ENCODE data around the gene FIBCD1. TPM values are rescaled to one million over a fixed set of nuclear protein-coding genes. Genes with fewer than 3 reads are reported as not detected.

The FIBCD1 gene
- polyA plus RNA-seq, 6 donors from 2014 or later = not detected

DNA sequence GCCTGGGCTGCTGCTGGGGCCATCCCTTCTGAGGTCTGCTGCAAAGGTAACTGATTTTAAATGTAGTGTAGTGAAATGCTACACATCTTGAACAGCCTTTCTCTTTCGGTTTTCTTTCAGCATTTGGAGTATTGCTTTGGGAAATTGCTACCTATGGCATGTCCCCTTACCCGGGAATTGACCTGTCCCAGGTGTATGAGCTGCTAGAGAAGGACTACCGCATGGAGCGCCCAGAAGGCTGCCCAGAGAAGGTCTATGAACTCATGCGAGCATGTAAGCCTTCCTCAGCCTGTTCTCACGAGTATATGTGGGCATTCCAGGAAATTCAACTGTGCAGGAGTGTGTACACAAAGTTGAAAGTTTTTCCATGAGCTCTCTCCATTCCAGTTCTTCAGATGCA lies 60.8 kb downstream of the FIBCD1 start:
- H3K36me3 Mint-ChIP-seq = peaks cover 21 to 27% of the 10 kb centered on the region in 2 donors
- no peaks in the 10 kb centered on the region for H3K4me1 Mint-ChIP-seq
- DNase-seq = no peak
- no peak overlapping the region for H3K4me3 Mint-ChIP-seq
- no peak for ATAC-seq (ENCODE audit: low read depth in 2 of 2)
- H3K27ac Mint-ChIP-seq = no peak overlapping the region
- H3K9me3 Mint-ChIP-seq = no peaks in the 10 kb centered on the region
- H3K27me3 Mint-ChIP-seq = no peaks in the 10 kb centered on the region

DNA sequence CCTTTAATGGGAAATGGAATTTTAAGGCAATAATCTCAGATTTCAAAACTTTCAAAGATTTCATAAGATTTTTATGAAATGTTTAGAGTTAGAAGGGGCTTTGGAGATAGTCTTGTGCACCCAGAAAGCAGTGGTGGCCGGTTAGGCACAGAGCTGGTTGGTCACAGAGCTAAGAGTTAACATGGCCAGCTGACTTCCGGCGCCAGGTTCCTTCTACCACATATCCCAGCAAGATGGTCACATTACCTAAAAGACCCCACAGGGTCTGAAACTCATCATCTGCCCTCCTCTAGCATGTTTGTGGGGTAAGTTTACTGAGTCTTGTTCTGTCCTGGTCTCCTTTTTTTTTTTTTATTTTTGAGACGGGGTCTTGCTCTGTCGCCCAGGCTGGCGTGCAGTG lies 61.7 kb downstream of the FIBCD1 start:
- DNase-seq (no peak), ATAC-seq (ENCODE audit: low read depth in 2 of 2) (no peak)
- H3K9me3 Mint-ChIP-seq = no peaks in the 10 kb centered on the region
- peaks cover 23 to 27% of the 10 kb centered on the region in 2 donors for H3K36me3 Mint-ChIP-seq
- no peaks in the 10 kb centered on the region for H3K4me1 Mint-ChIP-seq
- no peak overlapping the region for H3K27ac Mint-ChIP-seq
- H3K27me3 Mint-ChIP-seq = no peaks in the 10 kb centered on the region
- H3K4me3 Mint-ChIP-seq = no peak overlapping the region

DNA sequence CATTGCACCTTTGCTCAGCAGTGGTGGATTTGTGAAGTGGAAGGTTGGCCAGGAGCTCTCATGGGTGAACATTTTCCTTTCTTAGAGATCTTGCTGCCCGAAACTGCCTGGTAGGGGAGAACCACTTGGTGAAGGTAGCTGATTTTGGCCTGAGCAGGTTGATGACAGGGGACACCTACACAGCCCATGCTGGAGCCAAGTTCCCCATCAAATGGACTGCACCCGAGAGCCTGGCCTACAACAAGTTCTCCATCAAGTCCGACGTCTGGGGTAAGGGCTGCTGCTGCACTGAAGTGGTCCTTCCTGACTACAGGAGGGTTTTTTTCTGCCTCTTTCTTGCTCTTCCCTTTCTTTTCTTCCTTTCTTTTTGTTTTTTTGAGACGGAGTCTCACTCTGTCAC lies 64.3 kb downstream of the FIBCD1 start:
- no peak for ATAC-seq (ENCODE audit: low read depth in 2 of 2)
- no peaks in the 10 kb centered on the region for H3K9me3 Mint-ChIP-seq
- no peak overlapping the region for H3K27ac Mint-ChIP-seq
- H3K36me3 Mint-ChIP-seq = peaks cover 18 to 23% of the 10 kb centered on the region in 2 donors
- H3K4me3 Mint-ChIP-seq = no peak overlapping the region
- DNase-seq = no peak
- peaks cover 6 to 11% (median 9%) of the 10 kb centered on the region in 3 donors for H3K4me1 Mint-ChIP-seq
- H3K27me3 Mint-ChIP-seq = no peaks in the 10 kb centered on the region

DNA sequence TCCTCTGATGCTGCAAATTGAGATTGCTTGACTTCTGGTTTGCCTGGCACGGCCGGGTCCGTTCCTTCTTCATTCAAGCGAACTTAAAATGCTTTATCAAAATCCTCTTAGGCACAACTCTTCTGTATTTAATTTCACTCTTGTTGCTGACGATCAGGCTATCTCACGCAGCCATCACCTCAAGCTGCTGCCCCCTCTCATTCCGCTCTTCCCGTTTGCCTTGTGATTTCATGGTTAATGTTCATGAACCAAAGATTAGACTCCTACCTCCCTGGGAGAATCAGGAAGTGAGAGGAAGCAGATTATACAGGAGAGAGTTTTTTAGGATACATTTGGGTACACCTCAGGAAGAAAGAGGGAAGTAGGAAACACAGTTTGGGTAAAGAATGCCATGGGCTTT lies 65.1 kb downstream of the FIBCD1 start:
- no peaks in the 10 kb centered on the region for H3K9me3 Mint-ChIP-seq
- DNase-seq (no peak), ATAC-seq (ENCODE audit: low read depth in 2 of 2) (no peak)
- peaks cover 6 to 11% (median 9%) of the 10 kb centered on the region in 3 donors for H3K4me1 Mint-ChIP-seq
- no peaks in the 10 kb centered on the region for H3K27me3 Mint-ChIP-seq
- H3K36me3 Mint-ChIP-seq = peaks cover 11 to 17% of the 10 kb centered on the region in 2 donors
- H3K4me3 Mint-ChIP-seq = peak overlapping the region in 1 of 8 donors; percentile 3
- no peak overlapping the region for H3K27ac Mint-ChIP-seq

DNA sequence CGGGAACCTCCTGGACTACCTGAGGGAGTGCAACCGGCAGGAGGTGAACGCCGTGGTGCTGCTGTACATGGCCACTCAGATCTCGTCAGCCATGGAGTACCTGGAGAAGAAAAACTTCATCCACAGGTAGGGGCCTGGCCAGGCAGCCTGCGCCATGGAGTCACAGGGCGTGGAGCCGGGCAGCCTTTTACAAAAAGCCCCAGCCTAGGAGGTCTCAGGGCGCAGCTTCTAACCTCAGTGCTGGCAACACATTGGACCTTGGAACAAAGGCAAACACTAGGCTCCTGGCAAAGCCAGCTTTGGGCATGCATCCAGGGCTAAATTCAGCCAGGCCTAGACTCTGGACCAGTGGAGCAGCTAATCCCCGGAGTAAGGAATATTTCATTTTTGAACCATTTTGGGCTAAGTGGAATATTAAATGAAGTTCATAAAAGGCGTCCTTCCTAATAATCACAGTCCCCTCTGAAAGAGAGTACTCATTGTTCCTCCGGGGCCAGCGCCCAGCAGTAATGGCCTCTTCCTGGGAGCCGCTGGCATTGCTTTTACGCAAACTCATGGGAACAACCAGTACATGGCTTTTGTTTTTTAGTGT lies 66.0 kb downstream of the FIBCD1 start:
- ATAC-seq (ENCODE audit: low read depth in 2 of 2) (no peak), DNase-seq (no peak)
- peaks cover 6 to 11% (median 9%) of the 10 kb centered on the region in 3 donors for H3K4me1 Mint-ChIP-seq
- no peaks in the 10 kb centered on the region for H3K27me3 Mint-ChIP-seq
- no peaks in the 10 kb centered on the region for H3K9me3 Mint-ChIP-seq
- H3K36me3 Mint-ChIP-seq = peaks cover 11 to 16% of the 10 kb centered on the region in 2 donors
- H3K4me3 Mint-ChIP-seq = no peak overlapping the region
- no peak overlapping the region for H3K27ac Mint-ChIP-seq

DNA sequence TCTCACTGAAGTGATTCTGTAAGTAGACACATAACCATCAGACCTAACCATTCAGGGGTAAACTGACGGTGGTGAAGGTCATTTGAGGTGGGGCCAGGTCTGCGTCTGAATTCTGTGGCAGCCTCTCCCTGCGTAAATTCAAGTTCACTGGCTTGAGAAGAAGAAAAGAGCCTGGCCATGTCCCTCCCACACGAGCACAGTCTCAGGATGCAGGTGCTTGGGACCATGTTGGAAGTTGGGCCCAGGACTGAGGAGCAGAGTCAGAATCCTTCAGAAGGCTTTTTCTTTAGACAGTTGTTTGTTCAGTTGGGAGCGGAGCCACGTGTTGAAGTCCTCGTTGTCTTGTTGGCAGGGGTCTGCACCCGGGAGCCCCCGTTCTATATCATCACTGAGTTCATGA lies 66.5 kb downstream of the FIBCD1 start:
- Mint-ChIP-seq H3K4me3 (no peak overlapping the region), H3K9me3 (no peaks in the 10 kb centered on the region), H3K27me3 (no peaks in the 10 kb centered on the region), H3K27ac (peak overlapping the region in 1 of 6 donors; percentile 42), H3K4me1 (peaks cover 6 to 11% (median 9%) of the 10 kb centered on the region in 3 donors), H3K36me3 (peaks cover 11 to 16% of the 10 kb centered on the region in 2 donors)
- ATAC-seq (ENCODE audit: low read depth in 2 of 2) (no peak), DNase-seq (no peak)

DNA sequence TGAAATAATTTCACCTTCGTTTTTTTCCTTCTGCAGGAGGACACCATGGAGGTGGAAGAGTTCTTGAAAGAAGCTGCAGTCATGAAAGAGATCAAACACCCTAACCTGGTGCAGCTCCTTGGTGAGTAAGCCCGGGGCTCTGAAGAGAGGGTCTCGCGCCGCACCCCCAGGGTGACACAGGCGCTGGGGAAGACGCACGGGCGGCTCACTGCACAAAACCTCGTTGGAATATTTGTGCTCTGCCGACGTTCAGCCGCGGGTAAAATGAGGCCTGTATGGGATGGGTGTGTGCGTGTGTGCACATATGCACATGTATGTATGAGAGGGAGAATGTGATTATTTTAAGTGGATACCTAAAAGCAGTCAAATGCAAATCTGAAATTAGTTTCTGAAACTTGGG lies 67.0 kb downstream of the FIBCD1 start:
- peaks cover 6 to 11% (median 9%) of the 10 kb centered on the region in 3 donors for H3K4me1 Mint-ChIP-seq
- no peak overlapping the region for H3K4me3 Mint-ChIP-seq
- no peak overlapping the region for H3K27ac Mint-ChIP-seq
- no peaks in the 10 kb centered on the region for H3K9me3 Mint-ChIP-seq
- ATAC-seq (ENCODE audit: low read depth in 2 of 2) = no peak
- no peak for DNase-seq
- peaks cover 11 to 16% of the 10 kb centered on the region in 2 donors for H3K36me3 Mint-ChIP-seq
- no peaks in the 10 kb centered on the region for H3K27me3 Mint-ChIP-seq

DNA sequence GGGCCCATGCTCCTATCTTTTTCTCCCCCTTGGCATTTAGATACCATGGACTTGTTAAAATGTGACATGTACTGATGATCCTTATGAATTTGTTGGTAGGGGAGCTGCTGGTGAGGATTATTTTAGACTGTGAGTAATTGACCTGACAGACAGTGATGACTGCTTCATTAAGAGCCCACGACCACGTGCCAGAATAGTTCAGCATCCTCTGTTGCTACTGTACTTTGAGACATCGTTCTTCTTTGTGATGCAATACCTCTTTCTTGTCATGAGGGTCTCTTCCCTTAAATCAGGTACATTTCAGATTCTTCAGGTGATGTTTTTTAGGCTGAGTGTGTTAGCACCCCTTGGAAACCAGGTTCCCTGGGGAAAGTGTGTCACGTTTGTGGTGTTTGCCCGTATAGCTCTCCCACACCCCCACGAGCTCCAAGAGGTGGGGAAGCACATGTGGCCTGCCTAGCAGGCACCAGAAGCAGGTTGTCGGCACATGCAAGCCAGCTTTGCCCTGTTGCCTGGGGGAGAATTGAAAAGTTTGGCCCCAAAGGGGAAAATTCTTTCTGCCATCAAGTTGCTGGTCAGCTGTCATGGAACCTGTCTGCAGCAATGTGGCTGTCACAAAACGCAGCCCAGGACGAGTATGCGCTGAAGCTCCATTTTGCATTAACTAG lies 67.5 kb downstream of the FIBCD1 start:
- Mint-ChIP-seq H3K4me1 (peaks cover 6 to 11% (median 10%) of the 10 kb centered on the region in 3 donors), H3K27me3 (no peaks in the 10 kb centered on the region), H3K27ac (peak overlapping the region in 4 of 6 donors; percentile 39 to 76 (median 60)), H3K4me3 (no peak overlapping the region), H3K36me3 (peaks cover 11 to 16% of the 10 kb centered on the region in 2 donors), H3K9me3 (no peaks in the 10 kb centered on the region)
- ATAC-seq (ENCODE audit: low read depth in 2 of 2) (no peak), DNase-seq (no peak)

DNA sequence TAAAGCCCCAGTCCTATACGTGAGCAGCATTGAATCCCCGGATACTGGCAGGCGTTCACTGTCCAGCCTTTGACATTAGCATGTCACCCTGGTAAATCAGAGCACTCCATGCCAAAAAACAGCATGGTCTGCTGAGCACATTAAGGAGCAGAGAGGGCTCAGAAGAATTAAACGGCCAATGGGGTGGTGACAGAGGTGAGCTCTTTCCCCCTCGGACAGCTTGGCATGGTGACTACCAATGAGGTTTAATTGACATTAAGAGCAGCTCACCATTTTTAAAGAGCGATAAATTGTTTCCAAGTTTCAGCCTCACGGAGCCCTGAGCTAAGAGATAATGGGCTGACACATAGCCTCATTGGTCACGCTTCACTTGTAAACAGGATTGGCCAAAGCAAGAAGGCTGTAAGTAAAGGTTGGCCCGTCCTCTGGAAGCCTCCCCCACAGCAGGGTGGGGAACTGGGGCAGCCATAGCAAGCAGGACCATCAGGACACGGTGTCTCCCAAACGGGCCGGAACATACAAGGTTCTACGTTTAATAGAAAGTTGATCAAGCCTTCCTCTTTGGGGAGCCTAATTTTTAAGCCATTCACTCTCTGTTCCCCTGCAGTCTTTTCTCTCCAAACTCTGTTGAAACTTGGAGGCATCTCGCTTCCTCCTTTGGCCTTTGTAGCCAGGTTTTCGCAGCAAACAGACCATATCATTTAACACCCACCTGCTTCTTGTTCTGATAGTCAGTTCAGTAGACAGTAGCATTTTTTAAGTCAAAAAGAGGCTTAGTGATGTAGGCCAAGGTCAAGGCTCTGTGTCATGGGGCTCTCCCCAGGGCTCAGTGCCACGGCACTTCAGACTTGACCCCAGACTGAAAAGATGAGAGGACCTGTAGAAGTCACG lies 68.3 kb downstream of the FIBCD1 start:
- H3K36me3 Mint-ChIP-seq = peaks cover 11 to 16% of the 10 kb centered on the region in 2 donors
- H3K4me3 Mint-ChIP-seq = no peak overlapping the region
- H3K27me3 Mint-ChIP-seq = no peaks in the 10 kb centered on the region
- DNase-seq = no peak
- ATAC-seq (ENCODE audit: low read depth in 2 of 2) = peak; percentile 18 to 32
- no peaks in the 10 kb centered on the region for H3K9me3 Mint-ChIP-seq
- H3K4me1 Mint-ChIP-seq = peaks cover 10 to 15% (median 15%) of the 10 kb centered on the region in 3 donors
- peak overlapping the region in 5 of 6 donors; percentile 39 to 86 (median 60) for H3K27ac Mint-ChIP-seq

DNA sequence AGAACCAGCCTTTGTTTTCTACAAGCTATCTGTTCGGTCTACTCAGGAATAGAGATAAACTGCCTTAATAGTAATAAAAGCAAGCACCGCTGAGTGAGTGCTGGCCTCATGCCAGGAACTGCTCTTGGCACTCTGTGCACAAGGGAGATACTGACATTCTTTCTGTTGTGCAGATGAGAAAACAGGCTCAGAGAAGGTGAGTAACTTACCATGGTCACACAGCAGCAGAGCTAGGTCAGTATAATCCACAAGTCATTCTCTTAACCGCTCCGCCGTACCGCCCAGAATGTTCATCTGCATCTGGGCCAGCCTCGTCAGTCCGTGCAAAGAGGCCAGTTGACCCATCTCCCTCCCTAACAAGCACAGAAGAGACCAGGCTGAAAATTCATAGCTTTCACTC lies 69.8 kb downstream of the FIBCD1 start:
- Mint-ChIP-seq H3K4me3 (no peak overlapping the region), H3K27ac (peak overlapping the region in 1 of 6 donors; percentile 9), H3K4me1 (peaks cover 10 to 15% (median 15%) of the 10 kb centered on the region in 3 donors), H3K9me3 (no peaks in the 10 kb centered on the region), H3K36me3 (peaks cover 8% of the 10 kb centered on the region in 2 donors), H3K27me3 (no peaks in the 10 kb centered on the region)
- ATAC-seq (ENCODE audit: low read depth in 2 of 2) = no peak
- no peak for DNase-seq

DNA sequence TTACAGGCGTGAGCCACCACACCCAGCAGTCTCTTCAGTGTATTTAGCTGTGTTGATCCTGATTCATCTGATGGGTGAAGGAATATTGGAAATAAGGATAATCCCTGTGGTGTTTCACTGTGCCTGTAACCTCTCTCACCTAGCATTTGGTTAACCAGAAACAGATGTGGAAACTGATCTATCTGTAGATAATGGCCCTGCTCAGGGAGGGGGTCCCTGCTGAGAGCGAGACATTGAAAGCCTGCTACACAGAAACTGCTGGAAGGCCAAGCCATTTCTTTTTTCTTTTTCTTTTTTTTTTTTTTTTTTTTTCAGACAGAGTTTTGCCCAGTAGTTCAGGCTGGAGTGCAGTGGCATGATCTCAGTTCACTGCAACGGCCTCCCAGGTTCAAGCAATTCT lies 70.8 kb downstream of the FIBCD1 start:
- ATAC-seq (ENCODE audit: low read depth in 2 of 2) (no peak), DNase-seq (no peak)
- Mint-ChIP-seq H3K4me3 (no peak overlapping the region), H3K9me3 (no peaks in the 10 kb centered on the region), H3K27me3 (no peaks in the 10 kb centered on the region), H3K4me1 (peaks cover 10 to 15% (median 15%) of the 10 kb centered on the region in 3 donors), H3K27ac (no peak overlapping the region), H3K36me3 (peaks cover 2 to 4% of the 10 kb centered on the region in 2 donors)

DNA sequence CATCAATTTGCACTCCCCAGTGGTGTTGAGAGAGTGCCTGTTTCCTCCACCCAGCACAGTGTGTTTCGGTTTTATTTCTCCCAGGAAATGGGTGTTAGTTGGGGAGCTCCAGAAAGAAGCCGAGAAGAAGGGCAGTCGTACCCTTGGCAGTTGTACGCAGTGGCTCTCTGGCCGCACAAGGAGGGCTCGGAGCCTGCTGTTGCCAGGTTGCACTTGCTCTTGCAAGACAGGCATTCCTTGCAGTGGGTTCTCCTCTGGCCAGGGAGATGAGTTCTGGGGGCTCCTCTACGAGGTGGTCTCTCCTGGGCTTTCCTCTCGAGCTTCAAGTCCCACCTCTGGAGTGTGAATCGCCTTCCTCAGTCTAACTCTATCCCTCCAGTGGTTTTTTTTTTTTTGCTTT lies 71.5 kb downstream of the FIBCD1 start:
- Mint-ChIP-seq H3K9me3 (no peaks in the 10 kb centered on the region), H3K4me1 (peaks cover 10 to 15% (median 15%) of the 10 kb centered on the region in 3 donors), H3K27me3 (no peaks in the 10 kb centered on the region), H3K4me3 (peak overlapping the region in 1 of 8 donors; percentile 56), H3K36me3 (peaks cover 0 to 4% of the 10 kb centered on the region in 2 donors), H3K27ac (no peak overlapping the region)
- DNase-seq (no peak), ATAC-seq (ENCODE audit: low read depth in 2 of 2) (no peak)

DNA sequence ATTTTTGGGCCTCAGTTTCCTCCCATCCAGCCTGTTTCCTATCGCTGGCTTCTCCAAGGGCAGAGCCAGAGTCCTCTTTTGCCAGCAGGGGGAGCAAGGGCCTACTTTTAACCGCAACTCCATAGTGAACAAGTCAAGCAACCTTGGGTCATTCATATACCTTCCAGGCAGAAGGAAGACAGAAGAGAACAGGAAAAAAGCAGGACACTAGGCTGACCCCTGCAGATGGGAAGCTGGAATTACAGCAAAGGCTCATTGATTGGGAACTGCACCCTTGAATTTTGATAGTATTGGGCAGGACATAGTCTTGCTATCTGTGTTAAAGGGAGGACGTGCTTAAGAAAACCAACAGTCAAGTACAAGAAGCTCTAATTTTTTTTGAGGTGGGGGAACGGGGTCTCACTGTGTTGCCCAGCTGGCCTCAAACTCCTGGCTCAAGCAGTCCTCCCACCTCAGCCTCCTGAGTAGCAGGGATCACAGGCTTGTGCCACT lies 72.5 kb downstream of the FIBCD1 start:
- Mint-ChIP-seq H3K9me3 (no peaks in the 10 kb centered on the region), H3K4me3 (no peak overlapping the region), H3K27me3 (no peaks in the 10 kb centered on the region), H3K4me1 (peaks cover 10 to 15% (median 13%) of the 10 kb centered on the region in 3 donors), H3K27ac (peak overlapping the region in 1 of 6 donors; percentile 78), H3K36me3 (no peaks in the 10 kb centered on the region)
- DNase-seq (peak; percentile 34), ATAC-seq (ENCODE audit: low read depth in 2 of 2) (peak; percentile 38 to 56)
